Measurements from ENCODE around the gene FZD1.

Gene FZD1

DNA sequence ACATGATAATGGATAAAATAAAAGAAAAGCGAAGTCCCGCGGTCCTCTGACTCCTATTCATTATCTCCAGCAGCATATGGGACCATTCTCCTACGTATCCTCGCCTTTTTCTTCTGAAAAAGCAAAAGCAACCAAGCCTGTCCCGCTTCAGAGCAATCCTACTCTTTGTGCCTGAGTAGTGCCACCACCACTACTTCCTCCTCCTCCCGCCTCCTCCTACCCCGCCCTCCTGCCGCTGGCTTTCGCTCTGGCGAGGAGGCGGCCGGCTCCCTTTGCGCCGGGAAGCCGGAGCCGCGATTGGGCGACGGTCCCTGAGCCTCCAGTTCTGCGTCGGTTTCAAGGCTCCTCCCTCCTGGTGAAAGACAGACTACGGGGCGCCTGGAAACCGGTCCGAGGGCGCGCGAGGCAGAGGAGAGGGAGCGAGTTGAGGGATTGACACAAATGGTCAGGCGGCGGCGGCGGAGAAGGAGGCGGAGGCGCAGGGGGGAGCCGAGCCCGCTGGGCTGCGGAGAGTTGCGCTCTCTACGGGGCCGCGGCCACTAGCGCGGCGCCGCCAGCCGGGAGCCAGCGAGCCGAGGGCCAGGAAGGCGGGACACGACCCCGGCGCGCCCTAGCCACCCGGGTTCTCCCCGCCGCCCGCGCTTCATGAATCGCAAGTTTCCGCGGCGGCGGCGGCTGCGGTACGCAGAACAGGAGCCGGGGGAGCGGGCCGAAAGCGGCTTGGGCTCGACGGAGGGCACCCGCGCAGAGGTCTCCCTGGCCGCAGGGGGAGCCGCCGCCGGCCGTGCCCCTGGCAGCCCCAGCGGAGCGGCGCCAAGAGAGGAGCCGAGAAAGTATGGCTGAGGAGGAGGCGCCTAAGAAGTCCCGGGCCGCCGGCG, at the start of gene FZD1:
Gene FZD1 (plus strand): TSS at position 388 of the 878 bp plus-strand sequence. CDS start 448 bp downstream, at position 836.
- peak; percentile 93 for DNase-seq

DNA sequence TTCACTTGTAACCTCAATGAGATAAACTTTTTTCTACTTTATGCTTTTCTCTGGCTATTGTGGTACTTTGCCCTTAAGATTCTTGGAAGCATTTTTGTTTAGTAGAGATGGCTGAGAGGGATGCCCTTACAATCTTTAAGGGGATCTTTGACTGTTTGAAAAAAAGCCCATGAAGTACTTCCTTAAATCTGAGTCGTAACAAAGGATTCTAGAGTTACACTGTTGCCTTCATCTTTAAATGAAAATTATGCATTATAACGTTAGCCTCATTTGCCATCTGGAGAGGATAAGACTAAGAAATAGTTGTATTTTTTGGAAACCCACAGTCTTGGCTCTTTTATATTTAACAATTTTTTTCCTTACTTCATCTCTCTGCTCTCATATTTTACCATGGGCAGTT, 37.8 kb upstream of the FZD1 start:
- DNase-seq: no peak

- DNase-seq: no peak
These were observed 35.9 kb upstream of the FZD1 start for GRCh38 chr7:91228327-91228726.

- no peak for DNase-seq
These were observed 35.2 kb upstream of the FZD1 start for GRCh38 chr7:91228927-91229558.

DNA sequence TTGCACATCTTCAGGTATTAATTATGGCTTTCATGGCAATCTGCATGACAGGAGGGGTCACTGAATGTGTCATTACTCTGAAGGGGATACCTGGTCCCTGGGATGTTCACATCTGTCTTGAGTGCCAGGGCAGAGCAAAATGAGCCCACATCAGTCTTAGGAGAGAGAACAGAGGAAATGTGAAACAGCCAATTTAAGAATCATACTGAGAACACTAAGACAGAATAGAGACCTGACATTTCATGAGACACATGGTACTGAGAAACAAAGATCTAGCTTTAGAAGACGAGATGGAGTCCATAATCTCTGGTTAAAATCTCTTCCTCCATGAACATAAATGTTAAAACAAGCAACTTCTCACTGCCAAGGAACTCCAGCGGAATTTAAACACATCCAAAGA, 34.1 kb upstream of the FZD1 start:
- no peak for DNase-seq

DNA sequence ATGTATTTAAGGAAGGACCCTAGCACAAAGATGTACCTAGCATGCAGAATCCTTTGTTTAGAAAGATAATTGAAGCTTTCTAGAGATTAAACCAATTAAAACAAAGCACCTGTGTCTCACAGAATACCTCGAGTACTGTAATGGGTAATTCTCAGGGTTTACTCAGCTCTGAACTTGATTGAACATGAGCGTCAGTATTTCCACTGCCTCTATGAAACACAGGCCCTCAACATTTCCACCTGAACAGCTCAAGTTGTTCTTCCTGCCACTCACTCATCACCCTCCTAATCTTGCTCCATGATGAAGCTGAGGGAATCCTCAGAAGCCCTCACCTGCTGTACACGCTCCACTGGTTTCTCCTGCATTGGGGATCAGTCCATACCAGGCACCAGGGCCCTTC, 33.7 kb upstream of the FZD1 start:
- DNase-seq: no peak

GRCh38 chr7:91233212-91233611, 31.0 kb upstream of the FZD1 start:
- DNase-seq: no peak

- DNase-seq: no peak
These were observed 28.9 kb upstream of the FZD1 start for GRCh38 chr7:91235211-91235832.

DNA sequence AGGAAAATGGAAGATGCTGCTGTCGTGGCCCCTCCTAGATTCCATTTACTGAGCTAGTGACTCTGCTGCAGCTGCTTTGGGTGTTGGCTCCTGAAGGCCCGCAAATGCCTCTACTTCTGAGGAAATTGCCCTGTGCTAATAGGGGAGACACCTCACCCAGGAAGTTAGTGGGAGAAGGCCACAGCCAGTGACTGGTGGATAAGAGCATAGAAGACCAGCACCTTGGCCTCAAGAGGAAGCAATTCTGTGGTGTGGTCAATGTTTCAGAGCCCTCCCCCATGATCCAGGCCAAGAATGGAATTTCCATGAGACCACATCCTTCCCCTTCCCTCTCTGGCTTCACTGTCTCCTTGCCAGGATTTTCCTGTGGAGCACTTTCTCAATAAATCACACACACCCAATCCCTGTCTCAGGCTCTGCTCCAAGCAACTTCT, 25.0 kb upstream of the FZD1 start:
- DNase-seq: peak; percentile 64

GRCh38 chr7:91239772-91240171, 24.5 kb upstream of the FZD1 start:
- DNase-seq: no peak

DNA sequence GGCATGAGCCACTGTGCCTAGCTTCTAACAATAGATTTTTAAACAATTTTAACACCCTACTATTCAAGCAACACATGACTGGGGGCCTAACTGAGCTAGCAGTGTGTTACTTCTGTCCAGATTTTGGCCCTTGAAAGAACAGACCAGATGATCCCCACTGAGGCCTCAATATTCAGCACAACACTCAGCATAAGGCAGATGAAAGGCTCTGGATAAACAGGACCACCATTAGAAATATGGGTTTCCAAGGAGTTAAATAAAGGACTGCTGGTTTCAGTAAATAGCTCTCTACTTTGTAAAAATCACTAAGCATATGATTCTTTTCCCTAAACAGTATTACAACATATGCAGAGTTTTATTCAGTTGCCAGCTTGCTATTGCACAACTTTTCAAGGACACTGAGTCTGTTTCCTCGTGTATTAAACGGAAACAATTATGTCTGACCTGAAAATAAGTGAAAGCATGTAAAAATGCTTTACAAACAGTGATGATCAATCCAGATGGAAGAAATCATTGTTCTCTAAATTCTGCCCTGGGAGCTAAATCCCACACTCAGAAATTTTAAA, 23.8 kb upstream of the FZD1 start:
- no peak for DNase-seq

GRCh38 chr7:91242097-91242844, 22.0 kb upstream of the FZD1 start:
- peak; percentile 16 for DNase-seq

DNA sequence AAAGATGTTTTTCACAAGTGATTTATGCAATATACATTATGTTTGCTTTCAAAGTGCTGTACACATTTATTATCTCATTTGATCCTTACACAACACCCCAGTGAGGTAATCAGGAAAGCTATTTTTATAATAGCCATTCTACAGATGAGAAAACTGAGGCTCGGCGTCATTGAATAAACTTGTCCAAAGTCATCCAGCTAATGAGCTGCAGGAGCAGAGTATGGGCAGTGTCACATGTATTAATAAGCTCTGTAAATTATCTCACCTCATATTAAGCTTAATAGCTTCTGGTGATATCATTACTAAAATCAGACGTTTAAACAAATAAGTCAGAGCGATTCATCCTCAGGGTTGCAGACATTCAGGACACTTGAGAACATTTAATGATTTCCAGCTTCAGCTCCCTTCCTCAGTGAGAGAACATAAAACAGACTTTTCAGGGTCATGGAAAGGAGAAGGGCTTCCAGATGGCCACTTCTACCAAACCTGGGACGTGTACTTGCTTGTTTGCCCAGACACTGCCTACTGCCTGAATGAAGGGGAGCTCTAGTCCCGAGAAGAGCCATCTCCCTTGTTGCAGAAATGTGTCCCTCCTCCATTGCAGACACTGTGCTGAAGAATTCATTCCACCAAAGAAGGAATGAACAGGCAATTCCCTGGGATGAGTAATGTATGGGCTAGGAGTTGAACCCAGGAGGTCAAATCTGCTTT, 20.5 kb upstream of the FZD1 start:
- DNase-seq: no peak

GRCh38 chr7:91247500-91247899, 16.7 kb upstream of the FZD1 start:
- no peak for DNase-seq

DNA sequence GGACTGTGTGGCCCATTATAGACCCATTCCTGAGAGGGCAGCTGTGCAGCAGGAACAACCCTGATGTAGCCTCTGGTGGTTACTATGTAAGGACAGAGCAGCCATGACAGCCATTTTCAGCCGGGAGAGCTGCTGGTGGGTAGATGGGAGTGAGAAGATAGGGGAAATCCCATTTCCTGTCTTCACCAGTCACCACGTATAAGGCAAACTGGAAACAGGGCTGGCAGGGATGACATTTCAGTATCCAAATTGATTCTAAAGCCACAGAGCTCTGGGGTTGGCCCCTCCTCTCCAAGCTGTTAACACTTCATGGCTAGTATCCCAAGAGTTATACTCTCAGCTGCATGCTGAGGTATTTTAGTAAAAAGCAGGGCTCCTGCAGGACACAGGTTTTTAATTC, 15.2 kb upstream of the FZD1 start:
- no peak for DNase-seq

DNA sequence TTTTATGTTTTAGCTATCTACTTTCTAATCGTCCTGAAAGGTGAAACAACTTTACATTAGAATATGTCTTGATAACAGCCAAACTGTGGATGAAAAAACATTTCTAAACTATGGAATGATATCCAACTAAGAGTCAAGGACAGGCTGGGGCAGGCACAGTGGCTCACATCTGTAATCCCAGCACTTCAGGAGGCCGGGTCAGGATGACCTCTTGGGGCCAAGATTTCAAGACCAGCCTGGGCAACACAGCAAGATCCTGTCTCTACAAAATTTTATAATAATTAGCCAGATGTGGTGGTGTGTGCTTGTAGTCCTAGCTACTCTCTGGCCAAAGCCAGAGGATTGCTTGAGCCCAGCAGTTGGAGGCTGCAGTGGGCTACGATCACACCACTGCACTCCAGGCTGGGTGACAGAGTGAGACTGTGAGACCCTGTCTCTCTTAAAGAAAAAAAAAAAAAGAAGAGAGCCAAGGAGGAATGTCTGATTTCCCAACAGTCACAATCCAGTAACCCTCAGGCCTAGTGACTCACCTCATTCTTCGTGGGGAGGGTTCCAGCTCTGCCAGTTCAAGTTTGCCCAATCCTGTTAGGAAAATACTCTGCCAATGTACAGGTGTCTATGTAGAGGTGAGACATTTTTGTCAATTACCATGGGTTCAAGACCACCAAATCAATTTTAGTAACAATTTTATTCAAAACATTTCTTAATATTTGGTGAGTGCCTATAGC, 14.6 kb upstream of the FZD1 start:
- peak; percentile 57 for DNase-seq

DNA sequence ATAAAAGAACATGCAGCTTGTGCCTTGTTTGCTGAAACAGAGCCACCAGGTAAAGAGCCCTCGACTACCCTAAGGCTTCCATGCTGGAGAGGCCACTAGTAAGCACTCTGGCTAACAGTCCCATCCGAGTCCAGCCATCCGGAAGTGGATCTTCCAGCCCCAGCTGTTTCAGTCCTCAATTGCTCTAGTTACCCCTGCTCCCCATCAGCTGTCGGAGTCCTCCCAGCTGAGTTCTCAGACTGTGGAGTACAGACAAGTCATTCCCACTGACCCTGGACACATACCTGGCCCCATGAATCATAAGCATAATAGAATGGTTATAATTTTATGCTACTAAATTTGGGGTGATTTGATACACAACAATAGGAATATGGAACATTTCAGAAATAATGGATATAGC, 13.5 kb upstream of the FZD1 start:
- no peak for DNase-seq

GRCh38 chr7:91251877-91252276, 12.4 kb upstream of the FZD1 start:
- no peak for DNase-seq

- DNase-seq: peak; percentile 49
These were observed 718 bp upstream of the FZD1 start for GRCh38 chr7:91263384-91264045.

DNA sequence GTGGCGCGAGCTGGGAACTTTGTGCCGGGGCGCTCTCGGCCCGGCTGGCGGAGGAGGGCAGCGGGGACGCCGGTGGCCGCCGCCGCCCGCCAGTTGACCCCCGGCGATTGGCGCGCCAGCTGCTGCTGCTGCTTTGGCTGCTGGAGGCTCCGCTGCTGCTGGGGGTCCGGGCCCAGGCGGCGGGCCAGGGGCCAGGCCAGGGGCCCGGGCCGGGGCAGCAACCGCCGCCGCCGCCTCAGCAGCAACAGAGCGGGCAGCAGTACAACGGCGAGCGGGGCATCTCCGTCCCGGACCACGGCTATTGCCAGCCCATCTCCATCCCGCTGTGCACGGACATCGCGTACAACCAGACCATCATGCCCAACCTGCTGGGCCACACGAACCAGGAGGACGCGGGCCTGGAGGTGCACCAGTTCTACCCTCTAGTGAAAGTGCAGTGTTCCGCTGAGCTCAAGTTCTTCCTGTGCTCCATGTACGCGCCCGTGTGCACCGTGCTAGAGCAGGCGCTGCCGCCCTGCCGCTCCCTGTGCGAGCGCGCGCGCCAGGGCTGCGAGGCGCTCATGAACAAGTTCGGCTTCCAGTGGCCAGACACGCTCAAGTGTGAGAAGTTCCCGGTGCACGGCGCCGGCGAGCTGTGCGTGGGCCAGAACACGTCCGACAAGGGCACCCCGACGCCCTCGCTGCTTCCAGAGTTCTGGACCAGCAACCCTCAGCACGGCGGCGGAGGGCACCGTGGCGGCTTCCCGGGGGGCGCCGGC, 870 bp downstream of the FZD1 start:
- DNase-seq: no peak
